ENCODE data around the gene CAB39L.
"Not testable (repeated sequence)": the region's sequence is repeated elsewhere in the genome, so short reads cannot be mapped to it uniquely, and the experiment has no call there.

The CAB39L gene

DNA sequence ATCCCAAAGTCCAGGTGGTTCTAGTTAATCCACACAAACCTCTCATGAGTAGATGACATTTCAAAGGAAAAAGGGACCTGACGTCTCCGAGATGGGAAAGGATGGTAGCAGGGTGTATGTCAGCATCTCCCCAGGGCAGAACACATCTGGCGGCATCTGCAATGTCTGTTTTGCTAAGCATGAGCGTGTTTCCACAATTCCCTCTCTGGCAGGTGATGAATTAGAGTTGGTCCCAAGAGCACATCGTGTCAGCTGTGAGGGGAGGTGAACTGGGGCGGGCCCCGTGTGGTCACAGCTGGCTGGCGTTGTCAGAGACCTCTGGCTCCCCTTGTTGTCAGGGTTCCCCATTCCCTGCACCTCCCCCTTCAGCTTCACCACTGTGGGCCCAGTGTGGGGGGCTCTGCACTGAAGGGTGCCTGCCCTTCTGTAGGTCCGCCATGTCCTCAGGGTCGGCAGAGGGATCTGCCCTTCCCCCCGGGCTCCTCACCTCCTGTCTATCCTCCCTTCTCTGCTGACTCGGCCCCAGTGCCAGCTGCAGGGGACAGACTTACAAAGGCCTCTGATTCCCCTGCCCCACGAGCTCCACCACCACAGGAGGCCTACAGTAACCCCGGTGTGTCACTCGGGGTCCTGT, 138.0 kb downstream of the CAB39L start:
- DNase-seq: no peak

DNA sequence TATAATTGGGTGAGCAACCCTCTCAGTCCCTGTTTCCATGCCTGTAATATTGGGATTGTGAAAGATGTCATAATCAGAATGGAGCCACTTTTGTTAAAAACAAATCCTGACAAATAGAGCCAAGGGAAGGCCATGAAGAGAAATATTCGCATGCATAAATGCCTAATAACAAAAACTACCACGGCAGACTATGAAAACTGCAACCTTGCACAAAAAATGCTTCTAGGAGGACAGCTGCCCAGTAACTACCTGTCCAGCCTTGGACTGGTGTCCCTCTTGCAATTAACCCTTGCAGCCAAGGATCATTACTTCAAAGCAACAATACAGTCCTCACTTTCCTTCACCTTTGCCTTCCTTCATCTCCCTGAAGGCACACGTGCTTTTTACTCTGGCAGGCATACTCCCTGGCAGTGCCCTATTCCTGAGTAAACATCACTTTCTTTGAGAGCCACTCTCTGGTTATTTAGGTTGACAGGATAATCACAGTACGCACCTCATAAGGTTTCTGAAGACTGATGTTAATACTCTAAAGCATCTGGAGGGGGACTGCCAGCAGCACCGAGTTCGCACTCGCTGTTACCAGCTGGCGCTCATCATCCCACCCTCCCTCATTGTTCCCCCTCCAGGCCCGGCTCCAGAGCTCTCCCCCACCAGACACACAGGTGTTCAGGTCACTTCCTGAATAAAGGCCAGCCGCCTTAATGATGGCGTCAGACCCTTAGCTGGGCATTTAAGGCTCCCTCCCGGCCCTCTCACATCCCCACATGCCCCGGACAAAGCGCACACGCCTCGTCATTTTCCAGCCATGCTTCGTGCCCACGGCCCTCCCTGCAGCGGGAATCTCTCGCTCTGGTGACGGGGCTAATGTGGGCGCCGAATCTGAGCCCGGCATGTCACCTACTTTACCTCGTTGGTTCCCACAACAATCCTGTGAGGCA, 138.8 kb downstream of the CAB39L start:
- no peak for DNase-seq

DNA sequence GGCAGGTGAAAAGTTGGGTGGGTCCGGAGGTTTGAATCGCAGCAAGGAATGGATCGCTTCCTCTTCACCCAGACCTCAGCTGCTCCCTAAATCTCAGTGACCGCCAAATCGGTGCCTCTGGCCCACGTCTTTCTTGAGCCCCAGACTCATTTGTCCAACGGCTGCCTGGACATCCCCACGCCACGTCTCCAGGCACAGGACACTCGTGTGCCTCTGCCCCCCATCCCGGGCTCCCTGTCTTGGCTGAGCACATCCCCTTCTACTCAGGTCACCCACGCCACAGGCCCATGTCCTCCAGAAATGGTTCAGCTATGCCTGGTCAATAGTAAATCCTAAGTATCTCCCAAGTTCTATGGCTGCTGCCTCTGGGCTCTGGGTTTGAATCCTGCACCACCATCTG, 139.5 kb downstream of the CAB39L start:
- no peak for DNase-seq

DNA sequence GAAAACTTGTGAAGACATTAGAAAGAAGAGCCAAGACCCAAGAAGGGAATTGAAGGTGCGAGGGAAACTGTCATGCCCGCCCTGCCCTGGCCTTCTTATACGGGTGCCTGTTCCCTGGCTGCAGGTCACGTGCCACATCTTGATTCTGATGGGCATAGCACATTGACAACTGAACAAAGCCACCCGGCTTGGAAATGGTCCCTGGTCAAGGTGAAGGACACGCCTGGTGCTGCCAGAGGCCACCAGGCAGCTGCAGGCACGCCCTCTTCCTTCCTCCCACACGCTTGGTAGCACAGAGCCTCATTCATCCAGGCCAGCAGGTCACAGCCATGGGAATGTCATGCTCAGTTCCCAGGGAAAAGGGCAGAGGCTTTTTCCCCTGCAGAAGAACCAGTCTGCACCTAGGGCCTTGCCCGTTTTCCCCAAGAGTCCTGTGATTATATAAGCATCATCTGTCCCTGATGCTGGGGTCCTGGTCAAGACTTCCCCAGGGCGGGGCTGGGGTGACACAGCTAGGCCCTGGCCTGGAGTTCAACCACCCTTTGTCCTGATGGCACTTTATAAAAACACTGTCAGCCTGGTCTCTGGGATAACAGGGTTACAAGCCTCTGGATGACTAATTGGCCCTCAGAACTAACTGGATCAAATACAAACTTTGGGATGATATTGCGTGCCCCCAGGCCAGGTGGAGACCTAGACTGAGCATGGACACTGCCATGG, 140.2 kb downstream of the CAB39L start:
- DNase-seq: no peak

DNA sequence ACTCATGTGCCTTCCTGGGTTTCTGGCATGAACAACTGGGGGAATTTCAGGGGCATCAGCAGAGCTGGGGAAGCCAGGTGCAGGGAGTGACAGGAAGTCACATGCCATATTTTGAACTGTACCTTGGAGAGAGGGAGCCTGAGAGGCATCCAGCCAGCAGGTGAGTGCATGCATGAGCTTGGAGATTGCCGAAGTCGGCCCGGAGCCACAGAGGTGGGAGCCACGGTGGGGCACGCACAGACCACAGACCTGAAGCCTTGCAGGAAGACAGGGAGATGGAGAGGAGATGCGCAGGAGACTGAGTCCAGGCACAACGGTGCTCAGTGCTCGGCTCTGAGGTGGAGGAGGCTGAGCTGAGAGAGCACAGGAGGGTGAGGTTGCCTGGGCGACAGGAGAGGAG, 141.0 kb downstream of the CAB39L start:
- DNase-seq: no peak

DNA sequence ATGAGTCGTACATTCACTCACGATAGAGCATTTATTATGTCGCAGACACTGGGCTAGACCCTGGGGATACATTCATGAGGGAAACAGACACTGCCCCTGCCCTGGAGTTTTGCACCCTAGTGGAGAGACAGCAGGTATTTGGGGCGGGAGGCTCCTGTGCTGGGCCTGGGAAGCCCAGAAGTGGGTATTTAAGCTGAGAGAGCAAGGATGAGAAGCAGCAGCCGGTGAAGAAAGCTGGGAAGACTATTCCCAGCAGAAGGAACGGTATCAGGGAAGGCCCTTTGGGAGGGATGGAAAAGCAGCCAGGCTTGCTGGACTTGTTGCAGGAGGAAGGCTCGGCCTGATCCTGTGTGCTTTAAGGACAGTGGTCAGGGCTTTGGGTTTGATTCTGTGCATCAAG, 141.6 kb downstream of the CAB39L start:
- no peak for DNase-seq

DNA sequence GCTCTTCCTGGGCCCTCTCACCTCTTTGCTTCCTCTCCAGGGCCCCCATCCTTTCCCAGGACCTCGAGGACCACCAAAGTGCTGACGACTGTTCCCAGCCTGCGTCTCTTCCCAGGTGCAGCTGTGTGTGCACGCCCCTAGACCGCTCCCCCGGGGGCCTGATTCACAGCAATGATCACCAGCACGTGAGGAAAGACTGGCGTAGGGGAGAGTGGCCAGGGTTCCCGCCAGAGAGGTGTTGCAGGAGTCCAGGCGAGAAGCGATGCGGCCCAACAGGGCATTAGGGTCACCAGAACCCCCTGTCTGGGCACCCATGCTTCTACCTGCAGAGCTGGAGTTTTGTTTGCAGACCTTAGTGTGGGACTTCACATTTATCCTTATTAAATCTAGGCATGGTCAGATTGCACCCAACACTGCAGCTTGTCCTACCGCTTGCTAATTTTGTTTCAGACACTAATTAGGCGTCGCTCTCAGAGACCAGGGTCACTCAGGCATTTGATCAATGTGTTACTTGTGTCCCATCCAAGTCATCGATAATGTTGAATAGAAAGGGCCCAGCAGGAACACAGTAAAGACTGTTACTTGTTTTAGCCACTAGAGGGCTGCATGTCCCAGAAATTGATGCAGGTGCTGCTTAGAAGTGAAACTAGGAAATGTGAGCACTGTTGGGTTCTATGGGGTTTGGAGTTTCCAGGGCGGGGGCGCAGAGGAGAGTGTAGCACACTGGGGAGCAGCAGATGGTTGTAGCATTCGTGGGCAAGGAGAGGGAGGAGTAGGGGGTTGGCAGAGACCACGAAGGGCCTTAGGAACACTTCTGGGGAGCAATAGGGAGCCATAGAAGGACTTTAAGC, 142.9 kb downstream of the CAB39L start:
- peak; percentile 72 to 87 for DNase-seq

DNA sequence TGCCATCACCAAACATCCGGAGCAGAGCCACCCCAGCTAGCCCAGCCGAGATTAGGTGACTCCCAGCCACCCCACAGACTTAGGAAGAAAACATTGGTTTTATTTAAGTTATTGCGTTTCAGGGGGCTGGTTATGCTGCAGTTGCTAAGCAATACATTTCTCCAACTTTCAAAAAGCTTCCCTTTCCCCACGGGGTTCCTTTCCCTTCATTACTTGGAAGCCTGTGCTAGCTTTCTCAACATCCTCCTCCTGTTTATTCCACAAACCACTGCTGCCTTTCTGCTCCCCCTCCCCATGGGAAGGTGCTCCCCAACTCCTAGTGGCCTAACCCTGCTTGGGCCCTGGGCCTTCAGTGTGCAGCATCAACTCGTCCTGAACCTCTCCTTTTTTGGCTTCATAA, 143.6 kb downstream of the CAB39L start:
- DNase-seq: no peak

DNA sequence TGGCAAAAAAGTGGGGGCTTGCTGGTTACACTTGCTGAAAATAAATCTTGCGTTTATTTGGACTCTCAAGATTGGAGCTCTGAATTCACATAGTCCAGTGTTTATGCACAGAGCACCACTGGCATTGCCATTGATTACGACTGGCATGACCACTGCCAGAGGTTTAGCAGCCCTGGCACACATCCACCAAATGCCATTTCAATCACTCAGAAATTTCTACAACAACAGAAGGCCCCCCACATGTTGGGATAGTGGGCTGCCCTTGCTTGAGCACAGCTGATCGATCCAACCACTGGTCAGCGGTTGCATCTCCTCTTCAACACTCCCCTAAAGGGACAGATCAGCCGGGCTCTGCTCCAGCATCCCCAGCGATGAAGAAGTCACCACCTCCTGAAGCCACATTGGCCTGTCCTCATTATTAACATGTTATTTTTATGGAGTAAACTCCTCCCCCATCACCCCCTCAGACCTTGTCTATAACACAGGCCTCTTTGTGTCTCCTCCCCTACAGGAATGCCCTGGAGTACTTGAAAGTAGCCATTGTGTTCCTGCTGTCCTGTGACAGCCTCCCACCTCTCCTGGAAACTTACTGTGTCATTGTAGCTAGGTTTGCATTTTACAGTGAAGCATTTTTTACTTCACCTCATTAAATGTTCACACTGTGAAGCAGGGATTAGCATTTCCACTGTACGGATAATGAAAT, 144.8 kb downstream of the CAB39L start:
- no peak for DNase-seq

DNA sequence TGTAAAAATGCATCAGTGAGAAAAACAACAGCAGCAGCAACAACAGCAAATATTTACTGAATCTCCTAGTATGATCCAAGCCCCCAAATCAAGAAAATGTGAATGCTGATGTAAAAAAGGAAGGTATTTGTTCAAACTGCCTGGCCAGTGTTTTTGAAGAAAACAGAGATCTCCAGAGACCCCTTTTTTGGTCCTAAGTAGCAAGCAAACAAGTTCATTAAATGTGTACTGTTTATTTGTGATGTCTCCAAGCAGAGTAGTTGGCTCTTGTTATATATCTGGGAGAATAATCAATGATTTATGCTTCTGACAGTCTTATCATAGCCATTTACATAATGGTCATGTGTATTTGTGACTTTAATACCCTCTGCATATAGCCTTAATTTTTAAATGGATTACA, 145.4 kb downstream of the CAB39L start:
- no peak for DNase-seq

DNA sequence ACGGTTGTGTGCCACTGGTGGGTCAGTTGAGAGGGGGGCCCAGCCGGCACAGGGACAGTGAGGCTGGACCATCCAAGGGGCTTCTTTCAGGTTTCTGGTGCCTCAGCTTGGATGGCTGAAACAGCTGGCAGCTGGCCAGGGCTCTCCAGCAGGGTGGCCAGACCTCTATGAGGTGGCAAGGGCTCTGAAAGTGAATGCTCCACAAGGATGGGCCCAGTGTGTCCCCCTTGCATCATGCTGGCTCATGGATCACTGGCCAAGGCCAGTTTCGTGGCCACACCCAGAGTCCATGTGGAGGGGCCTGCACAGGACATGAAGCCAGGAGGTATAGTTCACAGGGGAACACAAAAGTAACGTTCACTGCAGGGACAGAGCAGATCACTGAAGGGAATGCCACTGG, 146.5 kb downstream of the CAB39L start:
- DNase-seq: no peak

DNA sequence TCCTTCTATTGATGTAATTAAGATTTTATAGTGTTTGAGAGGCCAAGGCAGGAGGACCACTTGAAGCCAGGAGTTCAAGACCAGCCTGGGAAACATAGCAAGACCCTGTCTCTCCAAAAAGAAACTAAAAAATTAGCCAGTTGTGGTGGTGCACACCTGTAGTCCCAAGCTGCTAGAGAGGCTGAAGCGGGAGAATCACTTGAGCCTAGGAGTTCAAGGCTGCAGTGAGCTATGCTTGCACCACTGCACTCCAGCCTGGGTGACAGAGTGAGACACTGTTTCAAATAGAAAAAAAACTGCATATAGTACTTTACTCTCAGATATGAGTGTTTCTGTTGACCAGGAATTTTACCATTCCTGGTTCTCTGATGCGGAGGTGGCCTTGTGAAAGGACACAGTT, 147.2 kb downstream of the CAB39L start:
- DNase-seq: no peak

DNA sequence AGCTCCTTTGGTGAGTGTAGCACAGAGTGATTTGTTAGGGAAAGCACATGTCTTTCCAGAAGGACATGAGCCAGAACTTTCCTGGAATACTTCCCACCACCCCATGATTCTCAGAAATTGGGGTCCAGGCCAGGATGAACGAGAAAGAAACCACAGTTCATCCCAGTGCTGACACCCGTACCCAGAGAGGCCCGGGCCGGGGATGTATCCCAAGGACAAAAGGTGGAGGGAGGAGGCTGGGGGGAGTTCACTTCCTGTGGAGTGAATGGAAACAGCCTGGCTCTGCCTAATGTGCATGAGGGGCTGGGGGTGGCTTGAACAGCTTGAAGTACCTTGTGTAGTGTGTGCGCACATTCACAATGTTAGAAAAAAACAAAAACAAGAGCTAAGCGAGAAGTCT, 148.6 kb downstream of the CAB39L start:
- no peak for DNase-seq

DNA sequence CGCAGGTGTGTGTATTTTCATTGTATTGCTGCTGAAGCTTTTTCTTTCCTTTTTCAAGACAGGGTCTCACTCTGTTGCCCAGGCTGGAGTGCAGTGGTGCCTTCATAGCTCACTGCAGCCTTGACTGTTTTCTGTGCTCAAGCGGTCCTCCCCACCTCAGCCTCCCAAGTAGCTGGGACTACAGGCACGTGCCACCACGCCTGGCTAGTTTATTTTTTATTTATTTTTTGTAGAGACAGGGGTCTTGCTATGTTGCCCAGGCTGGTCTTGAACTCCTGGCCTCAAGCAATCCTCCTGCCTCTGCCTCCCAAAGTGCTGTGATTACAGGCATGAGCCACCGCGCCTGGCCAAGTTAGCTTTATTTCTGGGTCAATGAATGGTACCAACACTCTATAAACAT, 149.1 kb downstream of the CAB39L start:
- DNase-seq: not testable (repeated sequence)

DNA sequence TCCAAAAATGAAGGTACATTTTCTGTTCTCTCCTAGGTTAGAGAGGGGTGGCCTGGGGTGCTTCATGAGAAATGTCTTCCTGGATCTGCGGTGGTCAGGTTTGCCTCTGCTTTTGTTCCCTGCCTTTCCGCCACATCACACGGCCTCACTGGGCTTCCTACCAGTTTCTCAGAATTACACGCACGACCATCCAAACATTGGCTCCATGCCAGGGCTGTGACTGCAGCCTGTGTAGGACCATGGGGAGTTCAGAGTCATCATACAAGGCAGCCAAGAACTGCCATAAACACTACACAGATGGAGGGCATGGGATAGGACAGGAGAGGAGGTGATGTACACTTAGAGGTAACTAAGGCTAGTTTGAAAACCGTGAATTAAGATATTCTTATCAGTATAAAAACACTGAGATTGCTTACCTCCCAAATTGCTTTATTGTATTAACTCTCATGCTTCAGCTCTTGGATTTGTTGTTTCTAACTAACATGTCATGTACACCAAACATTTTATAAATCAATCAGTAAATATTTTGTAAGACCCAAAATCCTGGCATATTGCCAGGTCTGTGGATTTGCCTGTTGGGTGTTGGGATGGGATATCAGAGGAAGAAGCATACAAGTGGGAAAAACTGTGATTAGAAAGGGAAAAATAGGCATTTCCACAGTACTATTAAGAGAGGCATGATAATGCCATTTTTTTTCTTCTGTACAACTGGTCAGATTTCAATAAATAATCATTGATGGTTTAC, 150.9 kb downstream of the CAB39L start:
- peak in 1 of 2 donors; percentile 26 for DNase-seq

DNA sequence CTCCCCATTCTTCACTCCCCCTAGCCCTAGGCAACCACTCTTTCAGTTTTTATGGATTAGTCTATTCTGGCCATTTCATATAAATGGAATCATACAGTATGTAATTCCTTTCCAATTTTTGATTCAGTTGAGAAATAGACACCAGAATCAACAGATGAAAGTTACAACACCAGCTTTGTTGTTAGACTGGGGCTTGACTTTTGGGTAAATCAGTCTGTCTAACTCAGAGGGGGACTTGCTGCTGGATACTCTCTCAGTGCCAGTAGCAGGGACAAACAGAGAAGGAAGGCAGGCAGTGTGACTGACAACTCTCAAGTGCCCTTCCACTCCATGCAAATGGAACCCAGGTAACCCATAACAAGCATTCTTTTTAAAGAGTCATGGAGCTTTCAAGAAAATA, 155.4 kb downstream of the CAB39L start:
- no peak for DNase-seq

DNA sequence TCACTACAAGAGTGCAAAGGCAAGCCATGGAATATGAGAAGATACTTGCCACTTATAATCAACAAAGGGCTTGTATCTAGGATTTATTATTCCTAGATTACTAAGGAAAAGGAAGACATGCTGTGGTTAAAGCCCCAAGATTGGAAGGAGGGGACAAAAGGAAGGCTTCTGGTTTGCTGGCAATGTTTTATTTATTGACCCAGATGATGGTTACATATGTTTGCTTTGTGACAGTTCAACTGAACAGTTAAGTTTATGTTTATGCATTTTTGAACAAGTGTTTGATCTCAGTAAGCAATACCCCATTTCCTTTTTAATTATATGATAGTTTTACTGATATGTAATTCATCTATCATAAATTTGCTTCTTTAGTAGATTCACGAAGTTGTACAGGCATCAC, 155.9 kb downstream of the CAB39L start:
- DNase-seq: no peak

DNA sequence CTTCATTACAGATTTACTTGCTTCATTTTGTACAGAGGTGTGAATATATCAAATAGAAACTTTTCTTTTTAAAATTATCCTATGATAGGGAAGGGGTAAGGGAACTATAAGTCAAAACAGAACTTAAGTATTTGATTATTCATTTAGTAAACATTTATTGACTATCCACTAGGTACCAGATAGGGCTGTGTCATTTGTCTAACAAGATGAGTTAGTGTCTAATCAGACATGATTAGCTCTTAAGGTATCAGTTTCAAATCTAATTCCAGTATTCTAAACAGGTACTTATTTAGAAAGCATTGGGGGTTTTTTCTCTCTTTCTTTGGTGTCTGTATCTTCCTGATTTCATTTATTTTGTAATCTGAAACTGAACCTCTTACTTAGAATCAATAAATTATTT, 164.0 kb downstream of the CAB39L start:
- DNase-seq: no peak

DNA sequence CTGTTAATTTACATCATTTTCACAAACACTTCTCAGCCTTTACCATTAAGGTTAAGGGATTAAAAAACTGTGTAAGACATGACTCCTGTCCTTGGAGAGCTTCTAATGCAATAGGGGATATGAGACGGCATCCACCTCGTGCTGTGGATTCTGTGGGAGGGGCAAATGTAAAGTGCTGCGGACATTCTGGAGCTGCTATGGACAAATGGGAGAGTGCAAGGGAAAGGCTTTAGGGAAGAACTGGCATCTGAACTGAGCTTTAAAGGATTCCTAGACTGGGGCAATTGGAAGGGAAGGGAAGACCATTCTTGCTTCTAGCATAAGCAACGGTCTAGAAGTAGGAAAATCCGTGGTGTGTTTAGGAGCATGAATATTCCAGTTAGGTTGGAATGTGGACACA, 164.8 kb downstream of the CAB39L start:
- DNase-seq: no peak

DNA sequence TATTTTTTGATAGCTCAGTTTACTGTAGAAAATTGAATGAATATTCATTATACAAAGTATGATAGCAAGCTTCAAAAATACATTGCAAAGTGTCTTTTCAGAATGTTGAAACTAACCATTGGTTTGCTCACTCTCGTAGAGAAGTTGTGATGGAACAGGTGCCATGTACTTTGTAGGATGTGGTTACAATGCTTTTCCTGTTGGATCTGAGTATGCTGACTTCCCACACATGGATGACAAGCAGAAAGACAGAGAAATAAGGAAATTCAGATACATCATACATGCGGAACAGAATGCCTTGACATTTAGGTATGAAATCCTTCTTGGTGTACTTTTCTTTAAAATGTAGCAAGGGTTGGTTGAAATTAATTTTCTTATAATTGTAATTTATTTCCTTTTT, 165.7 kb downstream of the CAB39L start:
- DNase-seq: no peak

DNA sequence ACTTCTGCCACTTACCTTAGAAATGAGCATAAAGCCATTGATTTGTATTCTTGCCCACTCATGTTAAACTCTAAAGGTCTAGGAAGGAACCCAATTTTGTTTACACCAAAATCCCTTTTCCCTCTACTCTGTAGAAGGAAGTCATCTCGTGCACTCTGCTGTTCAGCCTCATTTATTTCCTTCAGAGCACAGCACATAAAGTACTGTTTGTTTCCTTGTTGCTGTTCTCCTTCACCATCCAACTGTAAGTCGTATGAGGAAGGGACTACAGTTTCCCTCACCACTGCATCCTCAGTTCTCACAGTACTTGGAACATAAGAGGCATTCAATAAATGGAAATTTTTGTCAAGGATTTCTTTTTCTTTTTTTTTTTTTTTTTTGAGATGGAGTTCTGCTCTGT, 171.6 kb downstream of the CAB39L start:
- no peak for DNase-seq
